Left ventricle myocardium inferior (tissue), 1 donor: ENCODE data around the gene BTBD9. TPM values are rescaled to one million over a fixed set of nuclear protein-coding genes. Genes with fewer than 3 reads are reported as not detected.

Experiments used
- DNase-seq: peaks from one replicate; pipeline ENCODE4 v3.0.0-alpha.2; 2020
- H3K27ac ChIP-seq: fragments of 200-600 bp; replicated peaks from 2 replicates; pipeline ENCODE4 v1.8.0; 2021
- H3K27me3 ChIP-seq: fragments of 200-600 bp; 2 replicates; pipeline ENCODE4 v1.8.0; 2021; ENCODE audit warnings: low read depth
- H3K36me3 ChIP-seq: fragments of 200-600 bp; 2 replicates; pipeline ENCODE4 v1.8.0; 2021
- H3K4me1 ChIP-seq: fragments of 200-600 bp; 2 replicates; pipeline ENCODE4 v1.8.0; 2021
- H3K4me3 ChIP-seq: fragments of 200-600 bp; 2 replicates; pipeline ENCODE4 v1.8.0; 2021; ENCODE audit warnings: mild to moderate bottlenecking, moderate library complexity
- H3K9me3 ChIP-seq: fragments of 200-600 bp; replicated peaks from 2 replicates; pipeline ENCODE4 v1.8.0; 2021
- CTCF ChIP-seq: fragments of 200-600 bp; IDR thresholded peaks from 2 replicates; pipeline ENCODE4 v1.8.0; 2021; ENCODE audit warnings: antibody characterized with exemption, mild to moderate bottlenecking, borderline replicate concordance
- intact Hi-C: fragments of 100-400 bp; cut with micrococcal nuclease; formaldehyde crosslinking; loops from one replicate; pipeline ENCODE4 v1.11.0; 2022
- total RNA-seq: library from RNA; stranded (reverse); fragmentation: NEBNext Ultra II Directional; extraction: Animal tissue kit (Norgen Biotek cat#: 25700); gene quantifications from one replicate; pipeline ENCODE4 v1.2.1, GENCODE V29; 2021
- donor health status: DM: no; HTN: yes; CAD: no; lungs with severe emphysema.

Gene BTBD9
- total RNA-seq, 1 donor from 2014 or later, result 16.5 TPM

GRCh38 chr6:38637756-38638155, 2.0 kb downstream of the BTBD9 start:
- DNase-seq, result no peak
- H3K4me1 ChIP-seq, result peaks cover 73% of the 10 kb centered on the region
- intact Hi-C loops, result no loop called here
- no peak overlapping the region for H3K27ac ChIP-seq
- no peak overlapping the region for H3K4me3 ChIP-seq
- H3K36me3 ChIP-seq, result no peaks in the 10 kb centered on the region
- TF ChIP-seq CTCF, result no peak
- no peaks in the 10 kb centered on the region for H3K27me3 ChIP-seq
- H3K9me3 ChIP-seq, result no peaks in the 10 kb centered on the region

DNA sequence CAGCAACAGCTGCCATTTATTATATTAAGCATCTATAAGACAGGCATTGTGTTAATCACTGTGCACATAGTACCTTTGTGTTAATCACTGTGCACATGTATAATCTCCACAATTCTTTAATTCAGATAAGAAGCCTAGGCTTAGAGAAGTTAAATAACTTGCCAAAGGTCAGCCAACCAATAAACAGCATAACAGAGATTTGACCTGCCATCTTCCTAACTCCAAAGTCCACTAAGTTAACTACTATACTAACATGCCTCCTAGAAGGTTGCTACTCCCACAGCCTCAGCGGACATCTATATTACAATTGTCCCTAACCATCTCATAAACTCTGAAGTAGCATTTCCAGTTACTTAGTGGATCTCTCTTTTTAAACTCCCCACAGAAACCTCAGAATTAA, 3.7 kb downstream of the BTBD9 start:
- no peaks in the 10 kb centered on the region for H3K36me3 ChIP-seq
- no peak overlapping the region for H3K4me3 ChIP-seq
- intact Hi-C loops, result no loop called here
- no peaks in the 10 kb centered on the region for H3K9me3 ChIP-seq
- H3K4me1 ChIP-seq, result peaks cover 71% of the 10 kb centered on the region
- TF ChIP-seq CTCF, result no peak
- H3K27me3 ChIP-seq, result no peaks in the 10 kb centered on the region
- no peak for DNase-seq
- H3K27ac ChIP-seq, result no peak overlapping the region

- Histone ChIP-seq H3K36me3 (no peaks in the 10 kb centered on the region), H3K4me1 (peaks cover 57% of the 10 kb centered on the region), H3K27ac (peak overlapping the region; percentile 23), H3K9me3 (no peaks in the 10 kb centered on the region), H3K4me3 (no peak overlapping the region), H3K27me3 (no peaks in the 10 kb centered on the region)
- intact Hi-C loops, result no loop called here
- no peak for TF ChIP-seq CTCF
- DNase-seq, result no peak
These were observed 5.2 kb downstream of the BTBD9 start for GRCh38 chr6:38634518-38634917.

DNA sequence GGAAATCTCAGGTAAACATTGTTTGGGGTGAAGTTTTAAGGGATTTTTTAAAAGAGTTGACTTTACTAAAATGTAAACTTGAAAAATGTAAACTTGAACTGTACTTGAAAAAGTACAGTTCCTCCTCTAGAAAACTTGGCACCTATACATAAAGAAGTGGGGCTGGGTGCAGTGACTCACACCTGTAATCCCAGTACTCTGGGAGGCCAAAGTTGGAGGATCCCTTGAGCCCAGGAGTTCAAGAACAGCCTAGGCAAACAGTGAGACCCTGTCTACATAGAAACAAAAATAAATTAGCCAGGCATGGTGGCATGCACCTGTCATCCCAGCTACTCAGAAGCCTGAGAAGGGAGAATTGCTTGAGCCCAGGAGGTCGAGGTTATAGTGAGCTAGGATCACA, 7.2 kb downstream of the BTBD9 start:
- no peak for DNase-seq
- intact Hi-C loops, result no loop called here
- Histone ChIP-seq H3K27ac (no peak overlapping the region), H3K4me3 (no peak overlapping the region), H3K27me3 (no peaks in the 10 kb centered on the region), H3K36me3 (no peaks in the 10 kb centered on the region), H3K9me3 (no peaks in the 10 kb centered on the region), H3K4me1 (peaks cover 37% of the 10 kb centered on the region)
- TF ChIP-seq CTCF, result no peak

- DNase-seq, result no peak
- intact Hi-C loops, result no loop called here
- no peak for TF ChIP-seq CTCF
- Histone ChIP-seq H3K4me3 (no peak overlapping the region), H3K4me1 (peaks cover 36% of the 10 kb centered on the region), H3K27me3 (no peaks in the 10 kb centered on the region), H3K9me3 (no peaks in the 10 kb centered on the region), H3K27ac (no peak overlapping the region), H3K36me3 (no peaks in the 10 kb centered on the region)
These were observed 8.4 kb downstream of the BTBD9 start for GRCh38 chr6:38631186-38631783.
